Hematopoietic multipotent progenitor cell treated with erythropoietin and hydrocortisone succinate and interleukin-3 and kit ligand, for 4 days (in vitro differentiated cells): ENCODE measurements around the gene ATAD2B.

Source experiments
- DNase-seq: peaks from one replicate; pipeline ENCODE4 v3.0.0-alpha.2; 2015

The ATAD2B gene

DNA sequence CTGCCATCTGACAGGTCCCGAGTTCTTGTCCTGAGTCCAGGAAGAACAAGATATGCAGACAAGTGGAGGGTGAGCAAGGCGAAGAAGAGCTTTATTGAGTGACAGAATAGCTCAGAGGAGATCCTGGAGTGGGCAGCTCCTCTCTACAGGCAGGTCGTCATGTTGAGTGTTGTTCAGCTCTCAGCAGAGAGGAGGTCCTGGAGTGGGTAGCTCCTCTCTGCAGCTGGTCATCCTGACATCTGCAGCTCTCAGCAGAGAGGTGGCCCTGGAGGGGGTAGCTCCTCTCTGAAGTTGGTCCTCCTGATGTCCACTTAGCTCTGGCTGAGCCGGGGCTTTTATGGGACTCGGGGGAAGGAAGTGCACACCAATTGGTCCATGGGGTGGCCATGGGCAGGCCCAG is 90.4 kb downstream of the ATAD2B start:
- DNase-seq: no peak

DNA sequence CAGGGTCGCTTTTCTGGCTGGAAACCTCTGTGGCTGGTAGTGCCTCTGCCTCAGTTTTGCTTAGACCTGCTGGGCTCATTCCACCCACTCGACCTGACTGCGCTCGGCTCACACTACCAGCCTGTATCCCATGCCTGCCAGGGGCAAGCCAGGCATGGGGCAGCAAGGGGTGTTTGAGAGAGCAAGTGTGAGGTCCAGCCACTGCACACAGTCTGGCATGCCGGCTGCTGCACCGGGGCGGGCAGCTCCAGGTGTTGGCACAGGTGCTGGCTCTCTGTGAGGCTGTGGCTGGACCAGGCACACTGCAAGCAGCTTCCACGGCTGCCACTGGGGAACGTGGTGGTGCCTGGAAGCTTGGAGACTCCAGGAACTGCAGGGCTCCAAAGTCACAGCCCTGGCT is 90.9 kb downstream of the ATAD2B start:
- no peak for DNase-seq

- no peak for DNase-seq
Measured at GRCh38 chr2:23835423-23835822, 91.5 kb downstream of the ATAD2B start.

GRCh38 chr2:23828986-23829385 is 97.9 kb downstream of the ATAD2B start:
- no peak for DNase-seq

- no peak for DNase-seq
Measured at GRCh38 chr2:23828256-23828980, 98.5 kb downstream of the ATAD2B start.

GRCh38 chr2:23827287-23827686 is 99.6 kb downstream of the ATAD2B start:
- no peak for DNase-seq

DNA sequence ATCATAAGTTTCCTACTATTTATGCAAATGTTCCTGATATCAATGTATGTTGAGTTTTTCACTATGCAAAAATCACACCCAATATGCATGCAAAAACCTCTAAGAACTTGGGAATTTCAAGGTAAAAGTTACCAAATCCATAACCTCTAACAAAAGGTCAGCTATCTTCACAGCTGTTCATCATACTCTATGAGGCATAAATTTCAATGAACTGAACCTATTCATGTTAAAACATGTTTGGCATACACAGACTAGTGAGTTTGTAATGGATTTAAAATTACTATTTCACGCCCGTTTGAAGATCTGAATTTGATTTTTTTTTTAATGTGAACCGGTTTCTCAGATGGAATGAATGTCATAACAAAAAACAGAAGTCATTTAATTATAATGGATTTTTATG is 100.2 kb downstream of the ATAD2B start:
- DNase-seq: no peak

- DNase-seq: peak; percentile 34
Measured at GRCh38 chr2:23826040-23826439, 100.9 kb downstream of the ATAD2B start.

GRCh38 chr2:23824777-23825212 is 102.1 kb downstream of the ATAD2B start:
- DNase-seq: peak; percentile 84

DNA sequence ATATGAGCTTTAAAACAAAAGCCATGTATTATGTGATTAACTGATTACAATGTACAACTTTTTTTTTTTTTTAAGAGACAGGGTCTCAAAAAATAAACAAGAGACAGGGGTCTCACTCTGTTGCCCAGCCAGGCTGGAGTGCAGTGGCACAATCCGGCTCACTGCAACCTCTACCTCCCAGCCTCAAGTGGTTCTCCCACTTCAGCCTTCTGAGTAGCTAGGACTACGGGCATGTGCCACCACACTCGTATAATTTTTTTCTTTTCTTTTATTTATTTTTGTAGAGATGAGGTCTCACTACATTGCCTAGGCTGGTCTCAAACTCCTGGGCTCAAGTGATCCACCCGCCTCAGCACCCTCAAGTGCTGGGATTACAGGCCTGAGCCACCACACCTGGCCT is 103.1 kb downstream of the ATAD2B start:
- DNase-seq: no peak

DNA sequence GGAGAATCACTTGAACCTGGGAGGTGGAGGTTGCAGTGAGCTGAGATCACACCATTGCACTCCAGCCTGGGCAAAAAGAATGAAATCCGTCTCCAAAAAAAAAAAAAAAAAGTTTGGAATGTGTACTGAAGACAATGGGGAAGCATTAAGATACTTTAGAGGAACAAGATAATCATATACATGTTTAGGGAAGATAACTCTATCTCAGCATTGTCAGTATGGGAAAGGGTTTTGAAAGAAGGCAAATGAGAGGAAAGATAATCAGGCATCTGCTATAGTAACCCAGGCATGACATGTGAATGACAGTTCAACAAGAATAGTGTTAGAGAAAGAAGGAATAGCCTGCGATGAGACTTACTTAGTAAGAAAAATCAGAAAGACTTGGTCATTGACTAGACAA is 112.0 kb downstream of the ATAD2B start:
- DNase-seq: peak; percentile 31

GRCh38 chr2:23813438-23813837 is 113.5 kb downstream of the ATAD2B start:
- DNase-seq: no peak

DNA sequence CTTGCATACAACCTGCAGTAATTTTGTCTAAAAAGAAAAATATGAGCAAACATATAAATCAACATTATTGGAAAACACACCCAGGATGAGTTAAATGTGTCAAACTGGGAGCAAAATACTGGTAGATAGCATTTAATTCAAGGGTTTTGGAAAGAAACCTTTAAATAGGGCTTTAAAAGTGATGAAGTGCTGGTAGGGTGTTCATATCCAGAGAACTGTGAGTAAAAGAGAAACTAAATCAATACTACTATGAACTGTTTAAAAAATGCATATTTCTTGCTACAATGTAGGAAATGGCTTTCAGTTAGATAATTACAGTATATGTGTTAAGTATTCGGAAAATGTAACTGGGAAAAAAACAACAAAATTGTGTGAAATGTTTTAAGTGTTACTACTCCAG is 117.8 kb downstream of the ATAD2B start:
- no peak for DNase-seq

GRCh38 chr2:23806665-23807249 is 120.2 kb downstream of the ATAD2B start:
- no peak for DNase-seq

DNA sequence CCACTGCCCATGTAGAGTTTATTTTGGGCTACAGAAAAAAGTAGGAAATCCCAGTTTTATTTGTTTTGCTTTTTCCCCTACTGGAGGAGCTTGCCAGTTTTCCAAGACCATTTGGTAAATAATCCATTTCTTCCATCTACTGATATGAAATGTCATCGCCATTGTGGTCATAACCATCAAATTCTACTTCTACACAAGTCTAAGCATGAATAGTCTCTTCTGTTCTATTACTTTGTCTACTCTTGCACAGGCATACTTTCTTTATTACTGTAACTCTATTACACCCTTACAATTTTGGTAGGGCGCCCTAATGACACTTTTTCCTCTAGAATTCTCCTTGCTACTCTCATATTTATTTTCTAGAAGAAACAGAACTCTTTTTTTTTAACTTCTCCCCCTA is 120.7 kb downstream of the ATAD2B start:
- no peak for DNase-seq

GRCh38 chr2:23803965-23804542 is 122.9 kb downstream of the ATAD2B start:
- peak; percentile 85 for DNase-seq

GRCh38 chr2:23803264-23803964 is 123.5 kb downstream of the ATAD2B start:
- DNase-seq: no peak

DNA sequence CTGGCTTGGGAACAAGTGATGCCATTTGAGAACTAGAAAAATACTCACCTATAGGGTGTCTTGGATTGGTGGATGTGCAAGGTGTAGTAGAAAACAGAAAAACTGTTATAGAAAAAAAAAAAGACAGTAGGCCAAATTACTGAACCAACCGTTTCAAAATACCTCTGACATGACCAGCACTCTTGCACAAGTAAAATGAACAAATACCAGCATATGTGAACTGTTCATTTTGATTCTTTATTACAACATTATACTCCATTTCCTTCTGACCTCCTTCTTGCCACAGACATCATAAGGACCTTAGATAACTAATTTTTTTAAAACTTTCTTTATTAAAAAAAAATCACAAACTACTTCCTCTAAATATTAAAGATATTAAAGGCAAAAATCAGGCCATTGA is 125.5 kb downstream of the ATAD2B start:
- DNase-seq: peak; percentile 55

- DNase-seq: no peak
Measured at GRCh38 chr2:23794234-23794633, 132.7 kb downstream of the ATAD2B start.

GRCh38 chr2:23793476-23793875 is 133.4 kb downstream of the ATAD2B start:
- DNase-seq: no peak

DNA sequence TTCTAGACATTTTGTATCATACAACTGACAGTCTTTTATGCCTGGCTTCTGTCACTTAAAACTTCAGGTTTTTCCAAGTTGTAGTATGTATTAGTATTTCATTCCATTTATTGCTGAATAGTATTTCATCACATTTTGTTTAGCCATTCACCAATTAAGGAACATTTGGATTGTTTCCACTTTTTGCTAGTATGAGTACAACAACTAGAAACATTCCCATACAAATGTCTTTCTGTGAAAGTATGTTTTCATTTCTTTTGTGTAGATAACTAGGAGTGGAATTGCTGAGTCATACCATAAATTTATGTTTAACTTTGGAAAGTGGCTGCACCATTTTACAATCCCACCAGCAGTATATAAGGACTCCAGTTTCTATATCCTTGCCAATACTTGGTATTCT is 135.9 kb downstream of the ATAD2B start:
- peak; percentile 23 for DNase-seq

- DNase-seq: no peak
Measured at GRCh38 chr2:23789012-23789411, 137.9 kb downstream of the ATAD2B start.

DNA sequence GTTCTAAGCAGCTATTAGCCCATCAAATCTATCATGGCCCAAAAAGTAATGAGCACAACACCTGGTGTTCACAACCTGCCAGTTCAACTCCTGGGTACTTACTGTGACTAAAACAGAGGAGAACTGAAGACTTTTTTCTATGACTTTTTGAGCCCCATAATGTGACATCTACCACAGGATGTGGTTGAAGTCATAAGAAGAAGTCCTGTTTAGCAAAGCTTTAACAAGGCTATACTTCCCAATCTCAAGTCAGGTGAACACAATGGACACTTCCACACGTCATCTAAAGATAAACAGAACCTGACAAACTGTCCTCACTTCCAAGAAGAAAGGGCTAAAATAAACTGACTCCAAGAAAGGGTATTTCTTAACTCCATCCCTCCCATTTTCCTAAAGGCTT is 138.8 kb downstream of the ATAD2B start:
- peak; percentile 63 for DNase-seq

GRCh38 chr2:23784971-23785370 is 142.0 kb downstream of the ATAD2B start:
- DNase-seq: no peak
